WI38 (cell line): Measurements from ENCODE around the gene CAMK4.

Source experiments
- H3K4me3 ChIP-seq: 2 replicates; pipeline ENCODE4 v1.5.1; 2011; ENCODE audit warnings: low read depth, mild to moderate bottlenecking, control low read depth, low read length
- CTCF ChIP-seq: IDR thresholded peaks from 2 replicates; pipeline ENCODE4 v1.5.1; 2012; ENCODE audit warnings: low read depth, mild to moderate bottlenecking, control low read depth, low read length

Gene CAMK4

GRCh38 chr5:111461255-111461671 is 237.1 kb downstream of the CAMK4 start:
- 0 out of 2 replicates have a peak, but pooled peaks have one; percentile 23 for TF ChIP-seq CTCF
- H3K4me3 ChIP-seq, result no peak overlapping the region

- no peak overlapping the region for H3K4me3 ChIP-seq
- no peak for TF ChIP-seq CTCF
Observed at GRCh38 chr5:111461934-111462333, 237.8 kb downstream of the CAMK4 start.

- no peak for TF ChIP-seq CTCF
Observed at GRCh38 chr5:111463311-111463710, 239.1 kb downstream of the CAMK4 start.

GRCh38 chr5:111469293-111469896 is 245.2 kb downstream of the CAMK4 start:
- no peak for TF ChIP-seq CTCF

More at GRCh38 chr5:111463311-111463710, 239.1 kb downstream of the CAMK4 start:
- H3K4me3 ChIP-seq, result no peak overlapping the region

GRCh38 chr5:111469903-111470302 is 245.7 kb downstream of the CAMK4 start:
- no peak overlapping the region for H3K4me3 ChIP-seq
- no peak for TF ChIP-seq CTCF

More at GRCh38 chr5:111469293-111469896, 245.2 kb downstream of the CAMK4 start:
- H3K4me3 ChIP-seq, result no peak overlapping the region

GRCh38 chr5:111472096-111472495 is 247.9 kb downstream of the CAMK4 start:
- TF ChIP-seq CTCF, result no peak
- no peak overlapping the region for H3K4me3 ChIP-seq

GRCh38 chr5:111472579-111472978 is 248.4 kb downstream of the CAMK4 start:
- H3K4me3 ChIP-seq, result no peak overlapping the region
- TF ChIP-seq CTCF, result no peak
